Caco-2 (cell line): ENCODE data around the gene TBATA. TPM values are rescaled to one million over a fixed set of nuclear protein-coding genes. Genes with fewer than 3 reads are reported as not detected.

Experiments used
- BruUV-seq: library from RNA; stranded (reverse); fragments of 400-500 nt; replicated peaks from 2 replicates; lab custom pipeline; 2021; lab: Mats Ljungman, UMichigan
- CTCF ChIA-PET: fragments of 300-600 bp; sonication (Branson Sonifier 250); formaldehyde crosslinking; loops from one replicate; lab custom pipeline; 2022; ENCODE audit warnings: antibody characterized with exemption; lab: Charles Lee
- POLR2A ChIA-PET: fragments of 300-600 bp; sonication (Branson Sonifier 250); formaldehyde crosslinking; loops from one replicate; lab custom pipeline; 2022; ENCODE audit warnings: antibody characterized with exemption; lab: Charles Lee
- DNase-seq, 2 experiments: peaks; one replicate each; pipeline versions ENCODE4 v3.0.0 to v3.0.0-alpha.2; 2020 to 2022
- H3K27me3 ChIP-seq: replicated peaks from 2 replicates; pipeline ENCODE4 v1.6.0; 2011; ENCODE audit warnings: low read length; ENCODE audit not compliant: control insufficient read depth, insufficient read depth
- H3K36me3 ChIP-seq: 2 replicates; pipeline ENCODE4 v1.5.1; 2011; ENCODE audit warnings: low read length; ENCODE audit not compliant: control insufficient read depth, insufficient read depth
- H3K4me1 ChIP-seq: fragments of 250-450 bp; sonication (Bioruptor Pico); 2 replicates; pipeline ENCODE4 v1.5.1; 2020; ENCODE audit warnings: mild to moderate bottlenecking
- H3K4me3 ChIP-seq: 2 replicates; pipeline ENCODE4 v1.5.1; 2011; ENCODE audit warnings: low read depth, mild to moderate bottlenecking, control low read depth, low read length
- H3K9me3 ChIP-seq: fragments of 250-450 bp; sonication (Bioruptor Pico); 2 replicates; pipeline ENCODE4 v1.5.1; 2020; ENCODE audit warnings: mild to moderate bottlenecking, moderate library complexity
- H3K27ac Mint-ChIP-seq: one replicate; pipeline ENCODE4 v1.8.0; 2022; ENCODE audit warnings: mixed read lengths; ENCODE audit not compliant: unreplicated experiment
- H3K27me3 Mint-ChIP-seq: one replicate; pipeline ENCODE4 v1.8.0; 2022; ENCODE audit warnings: mixed read lengths; ENCODE audit not compliant: insufficient read depth, unreplicated experiment
- H3K36me3 Mint-ChIP-seq: one replicate; pipeline ENCODE4 v1.8.0; 2022; ENCODE audit warnings: mild to moderate bottlenecking, mixed read lengths; ENCODE audit not compliant: insufficient read depth, unreplicated experiment
- H3K4me1 Mint-ChIP-seq: one replicate; pipeline ENCODE4 v1.8.0; 2022; ENCODE audit warnings: low read depth, mixed read lengths; ENCODE audit not compliant: unreplicated experiment
- H3K4me3 Mint-ChIP-seq: one replicate; pipeline ENCODE4 v1.8.0; 2022; ENCODE audit warnings: mild to moderate bottlenecking, moderate library complexity, mixed read lengths; ENCODE audit not compliant: unreplicated experiment
- H3K9me3 Mint-ChIP-seq: one replicate; pipeline ENCODE4 v1.8.0; 2022; ENCODE audit warnings: mixed read lengths; ENCODE audit not compliant: unreplicated experiment
- CTCF ChIP-seq, 2 experiments: fragments of 200-600 bp in 1 of 2; IDR thresholded peaks; 1 replicate in 1 of 2; 2 replicates in 1 of 2; pipeline versions ENCODE4 v1.5.1 to v1.8.0; 2011 to 2022; ENCODE audit warnings: antibody characterized with exemption in 1 of 2, control low read depth in 1 of 2, inconsistent platforms in 1 of 2, low read depth in 1 of 2, low read length in 1 of 2, mild to moderate bottlenecking in 1 of 2, moderate library complexity in 1 of 2; ENCODE audit not compliant: insufficient read depth in 1 of 2, severe bottlenecking in 1 of 2, unreplicated experiment in 1 of 2
- intact Hi-C: fragments of 100-400 bp; cut with micrococcal nuclease; formaldehyde crosslinking; loops from one replicate; pipeline ENCODE4 v1.10.0; 2022; ENCODE audit not compliant: unreplicated experiment
- total RNA-seq: library from RNA; stranded (reverse); gene quantifications from 2 replicates; pipeline ENCODE4 v1.2.3, GENCODE V29; 2022

The TBATA gene
- total RNA-seq, 1 experiment from 2014 or later: not detected

GRCh38 chr10:70830164-70830563, 45.0 kb upstream of the TBATA start:
- H3K27me3 Mint-ChIP-seq: no peaks in the 10 kb centered on the region
- intact Hi-C loops: no loop called here
- TF ChIP-seq CTCF (IDR thresholded peaks at IDR 0.05; ENCODE audit: insufficient read depth in 1 of 2, low read depth in 1 of 2, low read length in 1 of 2, severe bottlenecking in 1 of 2, unreplicated experiment in 1 of 2): no peak
- POLR2A ChIA-PET: interaction anchor here (0.5 kb wide), 1 partner anchor 772 kb away, joined by 3 read pairs; no protein-coding TSS in a partner anchor
- no peaks in the 10 kb centered on the region for H3K9me3 Mint-ChIP-seq
- CTCF ChIA-PET: no interaction called here
- no TSS peak for BruUV-seq
- peaks cover 10% of the 10 kb centered on the region for H3K36me3 Mint-ChIP-seq
- no peaks in the 10 kb centered on the region for H3K9me3 ChIP-seq
- no peak overlapping the region for H3K4me3 ChIP-seq
- peak overlapping the region; percentile 9 for H3K4me3 Mint-ChIP-seq
- peaks cover 46% of the 10 kb centered on the region for H3K4me1 ChIP-seq
- H3K4me1 Mint-ChIP-seq: peaks cover 42% of the 10 kb centered on the region
- H3K27ac Mint-ChIP-seq: no peak overlapping the region
- H3K36me3 ChIP-seq: peaks cover 2% of the 10 kb centered on the region; the same call in 1 of the 2 replicates
- no peak for DNase-seq
- no peaks in the 10 kb centered on the region for H3K27me3 ChIP-seq

DNA sequence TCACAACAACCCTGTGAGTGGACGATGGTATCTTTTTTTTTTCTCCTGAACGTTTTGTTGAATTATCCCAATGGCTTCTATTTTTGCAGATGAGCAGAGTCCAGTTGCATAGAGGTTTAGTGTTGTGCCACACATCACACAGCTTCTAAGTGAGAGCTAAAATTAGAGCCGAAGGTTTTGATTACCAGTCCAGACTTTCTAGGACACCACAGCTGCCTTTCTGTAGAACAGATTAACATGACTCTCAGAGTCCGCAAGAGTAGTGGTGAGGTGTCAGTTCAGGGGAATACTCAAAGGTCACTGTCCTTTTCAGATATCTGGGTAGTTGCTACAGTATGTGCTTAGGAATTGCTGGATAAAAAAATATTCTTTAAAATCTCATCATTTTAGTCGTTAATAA, 44.4 kb upstream of the TBATA start:
- Histone ChIP-seq H3K4me3 (no peak overlapping the region), H3K4me1 (peaks cover 46% of the 10 kb centered on the region), H3K36me3 (peaks cover 2% of the 10 kb centered on the region; the same call in 1 of the 2 replicates), H3K27me3 (no peaks in the 10 kb centered on the region), H3K9me3 (no peaks in the 10 kb centered on the region)
- DNase-seq: no peak
- Mint-ChIP-seq H3K4me1 (peaks cover 42% of the 10 kb centered on the region), H3K4me3 (no peak overlapping the region), H3K36me3 (peaks cover 15% of the 10 kb centered on the region), H3K27me3 (no peaks in the 10 kb centered on the region), H3K9me3 (no peaks in the 10 kb centered on the region), H3K27ac (no peak overlapping the region)
- POLR2A ChIA-PET: no interaction called here
- TF ChIP-seq CTCF (IDR thresholded peaks at IDR 0.05; ENCODE audit: insufficient read depth in 1 of 2, low read depth in 1 of 2, low read length in 1 of 2, severe bottlenecking in 1 of 2, unreplicated experiment in 1 of 2): no peak
- intact Hi-C loops: no loop called here
- CTCF ChIA-PET: no interaction called here
- BruUV-seq: no TSS peak

DNA sequence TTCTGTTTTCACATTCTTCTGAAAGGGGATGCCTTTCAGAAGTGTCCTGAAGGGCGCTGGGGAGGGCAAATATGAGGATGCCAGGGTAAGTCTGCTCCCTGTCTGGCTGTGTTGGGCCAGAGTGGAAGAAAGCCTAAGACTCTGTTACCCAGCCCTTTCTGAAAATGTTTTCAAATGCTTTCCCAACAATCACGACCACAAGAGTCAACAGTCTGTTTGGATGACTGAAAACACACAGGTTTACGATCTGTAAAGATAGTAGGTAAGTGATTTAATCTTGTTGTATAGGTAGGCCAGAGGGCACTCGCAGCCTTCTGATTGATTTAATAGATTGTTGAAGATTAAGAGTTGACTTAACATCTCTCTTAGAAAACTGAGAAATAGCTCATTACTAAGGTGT, 43.7 kb upstream of the TBATA start:
- intact Hi-C loops: no loop called here
- POLR2A ChIA-PET: no interaction called here
- no peaks in the 10 kb centered on the region for H3K9me3 Mint-ChIP-seq
- H3K27ac Mint-ChIP-seq: no peak overlapping the region
- no peak overlapping the region for H3K4me3 Mint-ChIP-seq
- BruUV-seq: no TSS peak
- H3K36me3 Mint-ChIP-seq: peaks cover 19% of the 10 kb centered on the region
- no peaks in the 10 kb centered on the region for H3K27me3 ChIP-seq
- H3K27me3 Mint-ChIP-seq: no peaks in the 10 kb centered on the region
- no peak for TF ChIP-seq CTCF (IDR thresholded peaks at IDR 0.05; ENCODE audit: insufficient read depth in 1 of 2, low read depth in 1 of 2, low read length in 1 of 2, severe bottlenecking in 1 of 2, unreplicated experiment in 1 of 2)
- no peaks in the 10 kb centered on the region for H3K9me3 ChIP-seq
- H3K4me1 Mint-ChIP-seq: peaks cover 39% of the 10 kb centered on the region
- peaks cover 46% of the 10 kb centered on the region for H3K4me1 ChIP-seq
- H3K36me3 ChIP-seq: peaks cover 2% of the 10 kb centered on the region; the same call in 1 of the 2 replicates
- CTCF ChIA-PET: no interaction called here
- no peak overlapping the region for H3K4me3 ChIP-seq
- peak in 1 of 2 experiments; percentile 29 for DNase-seq
